ENCODE measurements around the gene IKZF5. TPM values are rescaled to one million over a fixed set of nuclear protein-coding genes. Genes with fewer than 3 reads are reported as not detected.

Gene IKZF5
- total and polyA plus RNA-seq, 2 donors from 2014 or later, result 7.3 to 17.1 TPM

DNA sequence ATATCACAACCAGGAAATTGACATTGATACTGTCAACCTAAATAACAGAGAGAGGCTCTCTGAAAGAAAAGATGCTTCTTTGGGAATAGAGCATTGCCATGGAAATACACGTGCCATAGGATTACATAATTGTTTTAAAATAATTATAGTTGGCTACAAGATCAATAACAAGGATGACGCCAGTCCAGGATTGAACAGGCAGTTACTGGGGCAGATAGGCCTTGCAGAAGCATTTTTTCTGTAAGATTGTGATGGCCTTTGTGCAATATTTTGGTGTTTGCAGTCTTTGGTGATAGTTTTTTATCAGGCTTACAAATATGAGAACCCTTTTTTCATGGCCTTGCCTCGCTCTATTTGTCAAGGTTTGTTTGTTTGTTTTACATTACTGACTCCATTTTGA lies 10.7 kb upstream of the IKZF5 start:
- TF ChIP-seq, protein P1, sequence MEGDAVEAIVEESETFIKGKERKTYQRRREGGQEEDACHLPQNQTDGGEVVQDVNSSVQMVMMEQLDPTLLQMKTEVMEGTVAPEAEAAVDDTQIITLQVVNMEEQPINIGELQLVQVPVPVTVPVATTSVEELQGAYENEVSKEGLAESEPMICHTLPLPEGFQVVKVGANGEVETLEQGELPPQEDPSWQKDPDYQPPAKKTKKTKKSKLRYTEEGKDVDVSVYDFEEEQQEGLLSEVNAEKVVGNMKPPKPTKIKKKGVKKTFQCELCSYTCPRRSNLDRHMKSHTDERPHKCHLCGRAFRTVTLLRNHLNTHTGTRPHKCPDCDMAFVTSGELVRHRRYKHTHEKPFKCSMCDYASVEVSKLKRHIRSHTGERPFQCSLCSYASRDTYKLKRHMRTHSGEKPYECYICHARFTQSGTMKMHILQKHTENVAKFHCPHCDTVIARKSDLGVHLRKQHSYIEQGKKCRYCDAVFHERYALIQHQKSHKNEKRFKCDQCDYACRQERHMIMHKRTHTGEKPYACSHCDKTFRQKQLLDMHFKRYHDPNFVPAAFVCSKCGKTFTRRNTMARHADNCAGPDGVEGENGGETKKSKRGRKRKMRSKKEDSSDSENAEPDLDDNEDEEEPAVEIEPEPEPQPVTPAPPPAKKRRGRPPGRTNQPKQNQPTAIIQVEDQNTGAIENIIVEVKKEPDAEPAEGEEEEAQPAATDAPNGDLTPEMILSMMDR (IDR thresholded peaks at IDR 0.05; ENCODE audit: borderline replicate concordance, extremely low read depth, insufficient read depth), result no peak
- DNase-seq (no peak), FAIRE-seq (no peak)
- no peaks in the 10 kb centered on the region for H3K4me1 ChIP-seq (ENCODE audit: control insufficient read depth in 2 of 3, insufficient read depth in 2 of 3, low read depth in 1 of 3, low read length in 3 of 3)
- H3K9ac ChIP-seq (ENCODE audit: low read length in 3 of 3), result no peak overlapping the region
- H3K9me3 ChIP-seq (ENCODE audit: control insufficient read depth in 2 of 3, insufficient read depth in 1 of 3, low read length in 3 of 3), result no peaks in the 10 kb centered on the region
- H3K36me3 ChIP-seq (ENCODE audit: control insufficient read depth in 2 of 3, insufficient read depth in 3 of 3, low read length in 3 of 3), result no peaks in the 10 kb centered on the region
- H3K27ac ChIP-seq (ENCODE audit: low read depth in 2 of 2, low read length in 2 of 2), result no peak overlapping the region
- intact Hi-C loops (cut with DNase I), result no loop called here
- H3K4me3 ChIP-seq (ENCODE audit: low read length in 3 of 3), result no peak overlapping the region
- H3K27me3 ChIP-seq (ENCODE audit: control insufficient read depth, insufficient read depth, low read length), result no peaks in the 10 kb centered on the region

DNA sequence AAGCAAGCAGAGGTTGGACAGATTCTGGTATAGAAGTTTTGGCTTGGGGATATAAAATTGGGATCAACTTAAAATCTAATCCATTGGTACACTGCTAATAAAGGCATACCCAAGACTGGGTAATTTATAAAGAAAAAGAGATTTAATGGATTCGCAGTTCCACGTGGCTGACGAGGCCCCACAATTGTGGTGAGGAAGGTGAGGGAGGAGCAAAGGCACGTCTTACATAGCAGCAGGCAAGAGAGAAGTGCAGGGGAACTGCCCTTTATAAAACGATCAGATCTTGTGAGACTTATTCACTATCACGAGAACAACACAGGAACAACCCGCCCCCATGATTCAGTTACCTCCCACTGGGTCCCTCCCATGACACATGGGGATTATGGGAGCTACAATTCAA lies 9.9 kb upstream of the IKZF5 start:
- TF ChIP-seq, protein P1 (IDR thresholded peaks at IDR 0.05; ENCODE audit: borderline replicate concordance, extremely low read depth, insufficient read depth), result no peak
- H3K4me3 ChIP-seq (ENCODE audit: low read length in 3 of 3), result no peak overlapping the region
- H3K9ac ChIP-seq (ENCODE audit: low read length in 3 of 3), result no peak overlapping the region
- H3K36me3 ChIP-seq (ENCODE audit: control insufficient read depth in 2 of 3, insufficient read depth in 3 of 3, low read length in 3 of 3), result no peaks in the 10 kb centered on the region
- DNase-seq (no peak), FAIRE-seq (no peak)
- no peaks in the 10 kb centered on the region for H3K9me3 ChIP-seq (ENCODE audit: control insufficient read depth in 2 of 3, insufficient read depth in 1 of 3, low read length in 3 of 3)
- intact Hi-C loops (cut with DNase I), result no loop called here
- no peak overlapping the region for H3K27ac ChIP-seq (ENCODE audit: low read depth in 2 of 2, low read length in 2 of 2)
- H3K27me3 ChIP-seq (ENCODE audit: control insufficient read depth, insufficient read depth, low read length), result no peaks in the 10 kb centered on the region
- no peaks in the 10 kb centered on the region for H3K4me1 ChIP-seq (ENCODE audit: control insufficient read depth in 2 of 3, insufficient read depth in 2 of 3, low read depth in 1 of 3, low read length in 3 of 3)

DNA sequence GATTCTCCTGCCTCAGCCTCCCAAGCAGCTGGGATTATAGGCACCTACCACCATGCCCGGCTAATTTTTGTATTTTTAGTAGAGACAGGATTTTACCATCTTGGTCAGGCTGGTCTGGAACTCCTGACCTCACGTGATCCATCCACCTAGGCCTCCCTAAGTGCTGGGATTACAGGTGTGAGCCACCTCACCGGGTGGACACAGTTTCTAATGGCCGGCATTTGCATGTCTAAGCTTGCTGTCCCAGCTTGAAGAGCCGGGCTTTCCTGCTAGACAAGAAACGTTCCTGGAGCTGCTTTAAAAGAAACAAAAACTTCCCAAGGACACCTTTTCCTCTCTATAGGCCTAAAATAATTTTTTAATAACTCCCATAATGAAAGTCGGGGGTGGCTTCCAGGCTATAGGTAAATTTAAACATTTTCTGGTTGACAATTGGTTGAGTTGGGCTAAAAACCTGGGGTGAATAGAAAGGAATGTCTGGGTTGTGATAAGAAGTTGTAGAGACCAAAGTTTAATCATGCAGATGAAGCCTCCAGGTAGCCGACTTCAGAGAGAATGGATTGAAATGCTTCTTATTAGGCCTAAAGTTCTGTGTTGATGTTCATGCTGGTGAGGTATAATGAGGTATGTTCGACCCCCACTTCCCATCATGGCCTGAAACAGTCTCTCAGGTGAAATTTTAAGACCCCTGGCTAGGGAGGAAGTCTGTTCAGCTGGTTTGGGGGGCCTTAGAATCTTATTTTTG lies 9.0 kb upstream of the IKZF5 start:
- H3K9ac ChIP-seq (ENCODE audit: low read length in 3 of 3), result no peak overlapping the region
- H3K9me3 ChIP-seq (ENCODE audit: control insufficient read depth in 2 of 3, insufficient read depth in 1 of 3, low read length in 3 of 3), result no peaks in the 10 kb centered on the region
- no peak overlapping the region for H3K27ac ChIP-seq (ENCODE audit: low read depth in 2 of 2, low read length in 2 of 2)
- no peak overlapping the region for H3K4me3 ChIP-seq (ENCODE audit: low read length in 3 of 3)
- intact Hi-C loops (cut with DNase I), result no loop called here
- FAIRE-seq (no peak), DNase-seq (no peak)
- TF ChIP-seq, protein P1 (IDR thresholded peaks at IDR 0.05; ENCODE audit: borderline replicate concordance, extremely low read depth, insufficient read depth), result no peak
- H3K36me3 ChIP-seq (ENCODE audit: control insufficient read depth in 2 of 3, insufficient read depth in 3 of 3, low read length in 3 of 3), result no peaks in the 10 kb centered on the region
- no peaks in the 10 kb centered on the region for H3K27me3 ChIP-seq (ENCODE audit: control insufficient read depth, insufficient read depth, low read length)
- no peaks in the 10 kb centered on the region for H3K4me1 ChIP-seq (ENCODE audit: control insufficient read depth in 2 of 3, insufficient read depth in 2 of 3, low read depth in 1 of 3, low read length in 3 of 3)

DNA sequence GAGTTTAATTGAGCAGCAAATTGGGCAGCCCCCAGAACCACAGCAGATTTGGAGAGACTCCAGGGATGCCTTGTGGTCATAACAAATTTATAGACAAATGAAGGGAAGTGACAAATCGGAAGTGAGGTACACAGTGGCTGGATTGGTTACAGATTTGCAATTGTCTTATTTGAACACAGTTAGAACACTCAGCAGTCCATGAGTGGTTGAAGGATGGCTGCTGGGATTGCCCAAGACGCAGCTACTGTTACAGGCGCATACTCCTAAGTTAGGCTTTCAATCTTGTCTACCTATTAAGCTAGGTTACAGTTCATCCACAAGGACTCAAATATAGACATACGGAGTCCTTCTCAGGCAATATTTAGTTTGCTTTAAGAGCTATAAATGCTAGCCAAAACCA lies 7.6 kb upstream of the IKZF5 start:
- no peak overlapping the region for H3K27ac ChIP-seq (ENCODE audit: low read depth in 2 of 2, low read length in 2 of 2)
- DNase-seq, result no peak
- no peak overlapping the region for H3K4me3 ChIP-seq (ENCODE audit: low read length in 3 of 3)
- H3K9ac ChIP-seq (ENCODE audit: low read length in 3 of 3), result no peak overlapping the region
- TF ChIP-seq, protein P1 (IDR thresholded peaks at IDR 0.05; ENCODE audit: borderline replicate concordance, extremely low read depth, insufficient read depth), result no peak
- no peak for FAIRE-seq
- no peaks in the 10 kb centered on the region for H3K4me1 ChIP-seq (ENCODE audit: control insufficient read depth in 2 of 3, insufficient read depth in 2 of 3, low read depth in 1 of 3, low read length in 3 of 3)
- intact Hi-C loops (cut with DNase I), result no loop called here
- no peaks in the 10 kb centered on the region for H3K36me3 ChIP-seq (ENCODE audit: control insufficient read depth in 2 of 3, insufficient read depth in 3 of 3, low read length in 3 of 3)
- no peaks in the 10 kb centered on the region for H3K27me3 ChIP-seq (ENCODE audit: control insufficient read depth, insufficient read depth, low read length)
- no peaks in the 10 kb centered on the region for H3K9me3 ChIP-seq (ENCODE audit: control insufficient read depth in 2 of 3, insufficient read depth in 1 of 3, low read length in 3 of 3)

Data from kidney (tissue), 14 donors.